ENCODE measurements around the gene FAM107B.

The FAM107B gene

DNA sequence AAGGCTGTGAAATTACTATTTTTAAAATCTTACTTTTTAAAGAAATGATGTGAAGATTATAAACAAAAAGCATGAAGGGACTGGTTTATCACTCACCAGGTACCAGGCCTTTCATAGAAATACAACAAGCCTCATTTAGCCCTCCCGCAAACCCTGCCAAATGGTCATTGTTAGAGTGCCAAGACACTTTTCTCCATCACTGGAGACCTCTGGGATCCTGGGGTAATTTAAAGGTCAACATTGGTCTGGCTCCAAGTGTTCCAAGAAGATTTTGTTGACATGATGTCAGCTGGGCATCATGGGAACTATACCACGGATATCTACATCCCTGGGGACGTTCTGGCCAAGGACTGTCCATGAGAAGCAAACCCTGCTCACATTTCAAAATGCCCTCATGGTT is 306.0 kb downstream of the FAM107B start:
- no peaks in the 10 kb centered on the region for H3K9me3 ChIP-seq (ENCODE audit: severe bottlenecking)
- DNase-seq, result no peak
- no peak overlapping the region for H3K4me3 ChIP-seq (ENCODE audit: low read depth, low read length)
- no peaks in the 10 kb centered on the region for H3K27me3 ChIP-seq (ENCODE audit: insufficient read depth, low read depth, severe bottlenecking)
- TF ChIP-seq, protein P1, sequence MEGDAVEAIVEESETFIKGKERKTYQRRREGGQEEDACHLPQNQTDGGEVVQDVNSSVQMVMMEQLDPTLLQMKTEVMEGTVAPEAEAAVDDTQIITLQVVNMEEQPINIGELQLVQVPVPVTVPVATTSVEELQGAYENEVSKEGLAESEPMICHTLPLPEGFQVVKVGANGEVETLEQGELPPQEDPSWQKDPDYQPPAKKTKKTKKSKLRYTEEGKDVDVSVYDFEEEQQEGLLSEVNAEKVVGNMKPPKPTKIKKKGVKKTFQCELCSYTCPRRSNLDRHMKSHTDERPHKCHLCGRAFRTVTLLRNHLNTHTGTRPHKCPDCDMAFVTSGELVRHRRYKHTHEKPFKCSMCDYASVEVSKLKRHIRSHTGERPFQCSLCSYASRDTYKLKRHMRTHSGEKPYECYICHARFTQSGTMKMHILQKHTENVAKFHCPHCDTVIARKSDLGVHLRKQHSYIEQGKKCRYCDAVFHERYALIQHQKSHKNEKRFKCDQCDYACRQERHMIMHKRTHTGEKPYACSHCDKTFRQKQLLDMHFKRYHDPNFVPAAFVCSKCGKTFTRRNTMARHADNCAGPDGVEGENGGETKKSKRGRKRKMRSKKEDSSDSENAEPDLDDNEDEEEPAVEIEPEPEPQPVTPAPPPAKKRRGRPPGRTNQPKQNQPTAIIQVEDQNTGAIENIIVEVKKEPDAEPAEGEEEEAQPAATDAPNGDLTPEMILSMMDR (IDR thresholded peaks at IDR 0.05; ENCODE audit: low read depth, low read length), result no peak
- no peaks in the 10 kb centered on the region for H3K36me3 ChIP-seq
- no peak overlapping the region for H3K27ac ChIP-seq
